Cardiac muscle cell (in vitro differentiated cells and primary cell): ENCODE measurements around the gene CGNL1. TPM values are rescaled to one million over a fixed set of nuclear protein-coding genes. Genes with fewer than 3 reads are reported as not detected.

Source experiments
- DNase-seq, 2 donors: peaks; one replicate each; pipeline versions ENCODE4 v3.0.0 to v3.0.0-alpha.2; 2010 to 2017; ENCODE audit warnings: low read depth in 1 of 2, low spot score in 1 of 2
- H3K27ac ChIP-seq: fragments of 200-600 bp; sonication (generic); 2 replicates; pipeline ENCODE4 v1.5.1; 2016
- H3K27me3 ChIP-seq: fragments of 200-600 bp; sonication (generic); 2 replicates; pipeline ENCODE4 v1.6.0; 2016; ENCODE audit warnings: control low read depth
- H3K36me3 ChIP-seq: fragments of 200-600 bp; sonication (generic); 2 replicates; pipeline ENCODE4 v1.5.1; 2016; ENCODE audit warnings: control low read depth
- H3K4me1 ChIP-seq: fragments of 200-600 bp; sonication (generic); 2 replicates; pipeline ENCODE4 v1.8.1; 2017; ENCODE audit warnings: low read depth, mild to moderate bottlenecking, mixed run types
- H3K4me3 ChIP-seq: fragments of 200-600 bp; sonication (generic); 2 replicates; pipeline ENCODE4 v1.5.1; 2016; ENCODE audit warnings: mild to moderate bottlenecking
- H3K9me3 ChIP-seq: fragments of 200-600 bp; sonication (generic); 2 replicates; pipeline ENCODE4 v1.5.1; 2017; ENCODE audit warnings: low read depth, mild to moderate bottlenecking, control low read depth
- polyA plus RNA-seq: library from polyadenylated mRNA; unstranded; fragments of >200 nt; fragmentation: Nextera tagmentation; extraction: Ambion mirVana; gene quantifications from 2 replicates; pipeline ENCODE4 v1.2.1, GENCODE V29; 2016
- total RNA-seq: library from RNA; depleted of rRNA; stranded (reverse); fragments of >200 nt; gene quantifications from 2 replicates; pipeline ENCODE4 v1.2.3, GENCODE V29; 2016
- TF ChIP-seq, protein P1 (sequence below): IDR thresholded peaks from 2 replicates; pipeline ENCODE4 v1.5.1; 2012; ENCODE audit warnings: low read depth, mild to moderate bottlenecking, low read length

The CGNL1 gene
- total and polyA plus RNA-seq, 2 experiments from 2014 or later = 62.9 to 134 TPM

DNA sequence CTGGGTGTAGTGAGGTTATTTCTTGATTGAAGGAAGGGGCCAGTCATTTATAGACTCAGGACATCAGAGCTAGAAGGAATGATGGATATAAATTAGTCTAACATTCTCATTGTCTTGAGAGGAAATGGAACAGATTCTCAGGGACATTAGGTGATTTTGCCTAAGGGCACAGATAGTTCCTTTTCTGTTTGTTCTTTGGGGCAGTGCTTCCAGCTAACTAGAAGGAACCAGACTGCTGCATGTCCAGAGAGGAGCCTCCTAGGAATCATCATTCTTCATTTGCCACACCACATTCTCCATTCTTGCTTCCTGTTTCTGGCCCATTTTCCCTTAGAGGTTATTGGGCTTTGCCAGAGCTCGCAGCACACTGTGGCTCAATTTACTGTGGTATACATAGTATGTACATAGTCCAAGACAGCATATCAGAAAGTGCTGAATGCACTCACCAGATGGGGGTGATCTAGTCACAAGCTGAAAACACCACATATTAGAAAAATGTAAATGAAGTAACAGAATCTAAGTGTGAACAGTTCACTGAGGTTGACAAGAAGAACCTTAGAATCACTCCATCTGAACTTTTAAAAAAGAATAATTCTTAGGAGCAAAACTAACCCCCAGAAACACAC, 152.7 kb downstream of the CGNL1 start:
- Histone ChIP-seq H3K36me3 (peaks cover 47% of the 10 kb centered on the region), H3K27ac (peak overlapping the region; percentile 58), H3K4me3 (no peak overlapping the region), H3K9me3 (no peaks in the 10 kb centered on the region), H3K27me3 (no peaks in the 10 kb centered on the region), H3K4me1 (peaks cover 56% of the 10 kb centered on the region)
- TF ChIP-seq, protein P1, sequence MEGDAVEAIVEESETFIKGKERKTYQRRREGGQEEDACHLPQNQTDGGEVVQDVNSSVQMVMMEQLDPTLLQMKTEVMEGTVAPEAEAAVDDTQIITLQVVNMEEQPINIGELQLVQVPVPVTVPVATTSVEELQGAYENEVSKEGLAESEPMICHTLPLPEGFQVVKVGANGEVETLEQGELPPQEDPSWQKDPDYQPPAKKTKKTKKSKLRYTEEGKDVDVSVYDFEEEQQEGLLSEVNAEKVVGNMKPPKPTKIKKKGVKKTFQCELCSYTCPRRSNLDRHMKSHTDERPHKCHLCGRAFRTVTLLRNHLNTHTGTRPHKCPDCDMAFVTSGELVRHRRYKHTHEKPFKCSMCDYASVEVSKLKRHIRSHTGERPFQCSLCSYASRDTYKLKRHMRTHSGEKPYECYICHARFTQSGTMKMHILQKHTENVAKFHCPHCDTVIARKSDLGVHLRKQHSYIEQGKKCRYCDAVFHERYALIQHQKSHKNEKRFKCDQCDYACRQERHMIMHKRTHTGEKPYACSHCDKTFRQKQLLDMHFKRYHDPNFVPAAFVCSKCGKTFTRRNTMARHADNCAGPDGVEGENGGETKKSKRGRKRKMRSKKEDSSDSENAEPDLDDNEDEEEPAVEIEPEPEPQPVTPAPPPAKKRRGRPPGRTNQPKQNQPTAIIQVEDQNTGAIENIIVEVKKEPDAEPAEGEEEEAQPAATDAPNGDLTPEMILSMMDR = no peak
- no peak for DNase-seq

DNA sequence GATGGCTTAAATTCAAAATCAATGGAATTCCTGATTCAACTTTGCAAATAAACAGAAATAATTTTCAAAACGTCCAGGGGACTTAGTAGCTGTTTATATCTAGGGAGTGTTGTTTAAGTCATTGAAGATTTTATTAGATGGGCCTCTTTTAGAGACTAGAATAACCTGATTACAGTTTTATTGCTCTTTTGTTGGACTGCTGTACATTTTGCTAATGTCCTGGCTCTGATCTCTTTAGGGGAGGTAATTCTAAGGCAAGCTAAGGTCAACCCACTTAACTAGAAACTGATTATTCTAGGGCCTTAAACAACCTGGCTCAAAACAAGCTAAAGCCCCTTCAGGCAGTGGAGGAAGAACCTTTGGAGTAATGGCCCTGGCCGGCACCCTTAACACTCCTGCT, 153.4 kb downstream of the CGNL1 start:
- Histone ChIP-seq H3K4me3 (no peak overlapping the region), H3K36me3 (peaks cover 40% of the 10 kb centered on the region), H3K9me3 (no peaks in the 10 kb centered on the region), H3K27ac (peak overlapping the region; percentile 58), H3K27me3 (no peaks in the 10 kb centered on the region), H3K4me1 (peaks cover 56% of the 10 kb centered on the region)
- DNase-seq = peak in 1 of 2 donors; percentile 19
- TF ChIP-seq, protein P1 = no peak

DNA sequence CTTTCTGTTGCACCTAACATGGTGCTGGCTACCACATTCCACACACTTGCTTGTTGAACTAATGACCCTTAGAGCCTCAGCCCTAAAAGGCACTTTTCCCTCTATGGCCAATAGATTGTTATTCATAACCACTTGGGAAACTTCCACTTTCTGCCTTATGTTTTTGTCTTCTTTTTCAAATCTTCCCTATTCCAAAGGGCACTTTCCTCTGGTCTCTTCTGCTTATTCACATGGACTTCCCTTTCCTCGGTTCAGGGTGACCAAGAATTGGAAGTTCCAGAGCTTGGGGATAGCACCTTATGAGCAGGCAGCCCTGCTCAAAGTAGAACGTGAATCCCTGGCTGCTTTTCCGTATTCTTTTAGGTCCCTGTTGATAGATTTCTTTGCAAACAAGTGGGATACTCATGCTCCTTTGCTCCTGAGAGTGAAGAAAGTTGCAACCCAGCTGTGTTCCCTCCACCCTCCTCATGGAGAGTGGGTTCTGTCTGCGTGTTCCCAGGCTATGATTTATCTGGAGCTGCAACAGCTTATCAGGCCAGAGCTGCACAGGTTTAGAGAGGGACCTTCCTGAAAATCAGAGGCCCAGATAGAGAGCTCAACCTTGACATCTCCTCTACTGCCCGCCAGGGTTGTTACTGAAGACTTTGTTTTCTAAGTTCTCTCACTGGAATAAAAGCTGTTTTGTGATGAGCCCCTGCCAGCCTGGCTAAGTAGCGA, 156.6 kb downstream of the CGNL1 start:
- TF ChIP-seq, protein P1 = no peak
- H3K4me3 ChIP-seq = no peak overlapping the region
- H3K27me3 ChIP-seq = no peaks in the 10 kb centered on the region
- peak overlapping the region; percentile 89 for H3K27ac ChIP-seq
- H3K36me3 ChIP-seq = peaks cover 41% of the 10 kb centered on the region
- peaks cover 43% of the 10 kb centered on the region for H3K4me1 ChIP-seq
- DNase-seq = peak in 1 of 2 donors; percentile 29
- no peaks in the 10 kb centered on the region for H3K9me3 ChIP-seq

DNA sequence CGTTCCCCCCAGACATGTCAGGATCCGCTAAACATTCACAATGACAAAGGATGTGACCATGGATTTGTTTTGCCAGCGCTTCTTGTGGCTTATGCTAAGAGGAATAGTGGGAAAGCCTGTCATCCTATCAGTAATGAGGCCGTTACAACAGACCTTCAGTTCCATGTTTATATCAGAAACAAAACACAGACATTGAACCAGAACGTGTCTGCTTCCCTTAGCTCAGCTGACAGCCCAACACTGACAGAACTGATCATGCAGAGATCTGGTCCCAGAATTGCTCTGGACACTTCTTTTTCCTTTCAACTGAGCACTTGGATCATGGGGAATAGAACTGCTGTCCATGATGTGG, 157.1 kb downstream of the CGNL1 start:
- Histone ChIP-seq H3K27me3 (no peaks in the 10 kb centered on the region), H3K36me3 (peaks cover 41% of the 10 kb centered on the region), H3K4me1 (peaks cover 43% of the 10 kb centered on the region), H3K27ac (peak overlapping the region; percentile 89), H3K4me3 (no peak overlapping the region), H3K9me3 (no peaks in the 10 kb centered on the region)
- no peak for DNase-seq
- TF ChIP-seq, protein P1 = no peak

DNA sequence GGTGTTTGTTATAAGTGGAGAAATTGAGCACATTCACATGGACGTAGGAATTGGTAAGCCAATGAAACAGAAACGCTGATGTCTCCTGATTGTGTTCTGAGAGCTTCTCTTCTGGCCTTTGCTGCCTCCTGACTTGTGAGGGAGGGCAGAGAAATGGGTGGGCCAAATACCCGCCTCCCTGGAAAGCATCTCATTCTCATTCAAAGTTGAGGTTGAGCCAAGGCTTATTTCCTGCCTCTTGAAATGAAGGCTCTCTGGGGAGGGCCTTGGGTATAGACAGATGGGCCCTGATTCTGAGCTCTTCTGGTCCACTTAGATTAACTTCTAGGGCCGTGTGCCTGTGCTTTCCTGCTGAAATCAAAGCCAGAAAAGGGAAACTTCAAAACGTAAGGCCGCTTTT, 158.0 kb downstream of the CGNL1 start:
- DNase-seq = peak in 1 of 2 donors; percentile 66
- Histone ChIP-seq H3K4me1 (peaks cover 43% of the 10 kb centered on the region), H3K4me3 (no peak overlapping the region), H3K27ac (peak overlapping the region; percentile 89), H3K36me3 (peaks cover 43% of the 10 kb centered on the region), H3K9me3 (no peaks in the 10 kb centered on the region), H3K27me3 (no peaks in the 10 kb centered on the region)
- TF ChIP-seq, protein P1 = no peak
